T-helper 1 cell (primary cell): ENCODE data around the gene CNPY3.

ENCODE experiments used
- DNase-seq, 5 donors: peaks; one replicate each; pipeline ENCODE4 v3.0.0-alpha.2; 2012 to 2020

Gene CNPY3

GRCh38 chr6:42960243-42961019 is 31.2 kb downstream of the CNPY3 start, which contains the start of gene GNMT:
Gene GNMT, plus strand, starts transcription at chr6:42960754. Its CDS starts 14 bp downstream, at chr6:42960768.
- peak in 2 of 5 donors; percentile 29 to 30 for DNase-seq

GRCh38 chr6:42961020-42961470 is 31.8 kb downstream of the CNPY3 start:
- no peak for DNase-seq

GRCh38 chr6:42962096-42962495 is 32.8 kb downstream of the CNPY3 start:
- no peak for DNase-seq

GRCh38 chr6:42962502-42963178 is 33.4 kb downstream of the CNPY3 start:
- DNase-seq, result no peak

- no peak for DNase-seq
These were observed 34.0 kb downstream of the CNPY3 start for GRCh38 chr6:42963179-42963854.

- peak in 1 of 5 donors; percentile 46 for DNase-seq
These were observed 34.8 kb downstream of the CNPY3 start for GRCh38 chr6:42963855-42964605.

- DNase-seq, result no peak
These were observed 37.3 kb downstream of the CNPY3 start for GRCh38 chr6:42966571-42966970.

- no peak for DNase-seq
These were observed 37.9 kb downstream of the CNPY3 start for GRCh38 chr6:42967228-42967627.

- no peak for DNase-seq
These were observed 38.9 kb downstream of the CNPY3 start for GRCh38 chr6:42968126-42968701.

GRCh38 chr6:42968783-42969182 is 39.5 kb downstream of the CNPY3 start:
- no peak for DNase-seq

GRCh38 chr6:42969431-42969830 is 40.2 kb downstream of the CNPY3 start:
- DNase-seq, result no peak

- no peak for DNase-seq
These were observed 40.7 kb downstream of the CNPY3 start for GRCh38 chr6:42969934-42970333.

GRCh38 chr6:42970871-42971612 is 41.8 kb downstream of the CNPY3 start:
- DNase-seq, result no peak

- DNase-seq, result no peak
These were observed 42.6 kb downstream of the CNPY3 start for GRCh38 chr6:42971746-42972327.

GRCh38 chr6:42973926-42974325 is 44.6 kb downstream of the CNPY3 start:
- DNase-seq, result no peak

- no peak for DNase-seq
These were observed 45.7 kb downstream of the CNPY3 start for GRCh38 chr6:42974919-42975505.

- no peak for DNase-seq
These were observed 49.2 kb downstream of the CNPY3 start for GRCh38 chr6:42978487-42978838.

- DNase-seq, result peak; percentile 87 to 95 (median 93)
These were observed 49.7 kb downstream of the CNPY3 start, which contains the start of gene PEX6 for GRCh38 chr6:42978839-42979522. Gene PEX6, minus strand, starts transcription at chr6:42979181. Its CDS starts 31 bp downstream, at chr6:42979150.

GRCh38 chr6:42979523-42980177 is 50.4 kb downstream of the CNPY3 start:
- DNase-seq, result peak in 1 of 5 donors; percentile 30

GRCh38 chr6:42981836-42982235 is 52.6 kb downstream of the CNPY3 start:
- DNase-seq, result no peak
